Activated CD4-positive, alpha-beta T cell treated with anti-CD3 and anti-CD28 coated beads, Interleukin-2, amount 10 ng/mL, durations not matched to agents 24 days and 14 days (primary cell): ENCODE results near the gene SLC44A4. TPM values are rescaled to one million over a fixed set of nuclear protein-coding genes. Genes with fewer than 3 reads are reported as not detected.
"Not testable (repeated sequence)": the region's sequence is repeated elsewhere in the genome, so short reads cannot be mapped to it uniquely, and the experiment has no call there.

ENCODE experiments used
- DNase-seq: peaks from one replicate; pipeline ENCODE4 v3.0.0; 2022
- H3K27ac Mint-ChIP-seq: one replicate; pipeline ENCODE4 v1.8.0; 2022; ENCODE audit warnings: mild to moderate bottlenecking, mixed read lengths
- H3K27me3 Mint-ChIP-seq: one replicate; pipeline ENCODE4 v1.8.0; 2022; ENCODE audit warnings: mixed read lengths
- H3K36me3 Mint-ChIP-seq: one replicate; pipeline ENCODE4 v1.8.0; 2022; ENCODE audit warnings: low read depth, mild to moderate bottlenecking, mixed read lengths
- H3K4me1 Mint-ChIP-seq: one replicate; pipeline ENCODE4 v1.8.0; 2021; ENCODE audit warnings: mixed read lengths
- H3K4me3 Mint-ChIP-seq: one replicate; pipeline ENCODE4 v1.8.0; 2022; ENCODE audit warnings: mild to moderate bottlenecking, moderate library complexity, mixed read lengths
- H3K9me3 Mint-ChIP-seq: one replicate; pipeline ENCODE4 v1.8.0; 2021; ENCODE audit warnings: mixed read lengths
- intact Hi-C: fragments of 100-400 bp; cut with micrococcal nuclease; formaldehyde crosslinking; loops from one replicate; pipeline ENCODE4 v1.15.1; 2023
- total RNA-seq: library from RNA; stranded (reverse); gene quantifications from 2 replicates; pipeline ENCODE4 v1.2.3, GENCODE V29; 2022

Gene SLC44A4
- total RNA-seq, 1 donor from 2014 or later, result not detected

- H3K27ac Mint-ChIP-seq, H3K9me3 Mint-ChIP-seq, intact Hi-C loops, H3K36me3 Mint-ChIP-seq, H3K4me3 Mint-ChIP-seq, H3K27me3 Mint-ChIP-seq, DNase-seq: not testable (repeated sequence)
- H3K4me1 Mint-ChIP-seq, result peaks cover 11% of the 10 kb centered on the region
These were observed 29.5 kb upstream of the SLC44A4 start for GRCh38 chr6:31908255-31908654.

- H3K9me3 Mint-ChIP-seq, result no peaks in the 10 kb centered on the region
- peaks cover 6% of the 10 kb centered on the region for H3K27me3 Mint-ChIP-seq
These were observed 28.5 kb upstream of the SLC44A4 start for GRCh38 chr6:31907158-31907813.

GRCh38 chr6:31906727-31907126, 27.9 kb upstream of the SLC44A4 start:
- DNase-seq, H3K4me3 Mint-ChIP-seq, H3K36me3 Mint-ChIP-seq, H3K27ac Mint-ChIP-seq, intact Hi-C loops, H3K9me3 Mint-ChIP-seq, H3K27me3 Mint-ChIP-seq: not testable (repeated sequence)
- H3K4me1 Mint-ChIP-seq, result peaks cover 20% of the 10 kb centered on the region

More at GRCh38 chr6:31907158-31907813, 28.5 kb upstream of the SLC44A4 start:
- no peak for DNase-seq
- Mint-ChIP-seq H3K4me1 (peaks cover 20% of the 10 kb centered on the region), H3K27ac (no peak overlapping the region), H3K4me3 (no peak overlapping the region), H3K36me3 (no peaks in the 10 kb centered on the region)
- intact Hi-C loops, result no loop called here

- Mint-ChIP-seq H3K27me3 (peaks cover 6% of the 10 kb centered on the region), H3K36me3 (peaks cover 2% of the 10 kb centered on the region), H3K4me3 (no peak overlapping the region), H3K27ac (no peak overlapping the region), H3K9me3 (no peaks in the 10 kb centered on the region), H3K4me1 (peaks cover 21% of the 10 kb centered on the region)
- intact Hi-C loops, result no loop called here
- DNase-seq, result no peak
These were observed 27.3 kb upstream of the SLC44A4 start for GRCh38 chr6:31906122-31906521.

- DNase-seq, result no peak
- Mint-ChIP-seq H3K4me3 (no peak overlapping the region), H3K4me1 (peaks cover 18% of the 10 kb centered on the region), H3K9me3 (no peaks in the 10 kb centered on the region), H3K27ac (no peak overlapping the region), H3K27me3 (peaks cover 6% of the 10 kb centered on the region), H3K36me3 (peaks cover 2% of the 10 kb centered on the region)
- intact Hi-C loops, result no loop called here
These were observed 26.2 kb upstream of the SLC44A4 start for GRCh38 chr6:31905041-31905440.

- H3K4me1 Mint-ChIP-seq, result peaks cover 26% of the 10 kb centered on the region
- H3K9me3 Mint-ChIP-seq, result no peaks in the 10 kb centered on the region
- no peak overlapping the region for H3K4me3 Mint-ChIP-seq
- intact Hi-C loops, result loop anchor here (2.0 kb wide), 1 partner anchor 55 kb away; the partner anchor contains the start of genes NELFE and SKIC2
- H3K36me3 Mint-ChIP-seq, result peaks cover 4% of the 10 kb centered on the region
- no peak for DNase-seq
- no peak overlapping the region for H3K27ac Mint-ChIP-seq
- peaks cover 6% of the 10 kb centered on the region for H3K27me3 Mint-ChIP-seq
These were observed 25.2 kb upstream of the SLC44A4 start for GRCh38 chr6:31903957-31904356.

GRCh38 chr6:31901953-31902643, 23.3 kb upstream of the SLC44A4 start, which contains the start of gene ZBTB12:
Gene ZBTB12, minus strand, starts transcription at chr6:31902086. Its CDS starts 781 bp downstream, at chr6:31901305.
- peak; percentile 96 for DNase-seq
- H3K36me3 Mint-ChIP-seq, result peaks cover 6% of the 10 kb centered on the region
- H3K4me3 Mint-ChIP-seq, result peak within 1 kb of the TSS; percentile 91
- peaks cover 31% of the 10 kb centered on the region for H3K4me1 Mint-ChIP-seq
- H3K27ac Mint-ChIP-seq, result peak within 1 kb of the TSS; percentile 91
- peaks cover 6% of the 10 kb centered on the region for H3K27me3 Mint-ChIP-seq
- intact Hi-C loops, result loop anchor here (1.0 to 2.0 kb wide), 2 partner anchors 39 to 57 kb away; partner anchors contain the start of genes NELFE and SKIC2
- H3K9me3 Mint-ChIP-seq, result no peaks in the 10 kb centered on the region

GRCh38 chr6:31901415-31901952, 22.7 kb upstream of the SLC44A4 start:
- H3K4me1 Mint-ChIP-seq, result peaks cover 33% of the 10 kb centered on the region
- H3K4me3 Mint-ChIP-seq, result peak overlapping the region; percentile 91
- intact Hi-C loops, result no loop called here
- DNase-seq, result peak; percentile 85
- no peaks in the 10 kb centered on the region for H3K9me3 Mint-ChIP-seq
- peaks cover 6% of the 10 kb centered on the region for H3K36me3 Mint-ChIP-seq
- peaks cover 6% of the 10 kb centered on the region for H3K27me3 Mint-ChIP-seq
- H3K27ac Mint-ChIP-seq, result peak overlapping the region; percentile 11

GRCh38 chr6:31900917-31901414, 22.2 kb upstream of the SLC44A4 start:
- peaks cover 6% of the 10 kb centered on the region for H3K36me3 Mint-ChIP-seq
- H3K4me3 Mint-ChIP-seq, result peak overlapping the region; percentile 91
- peak overlapping the region; percentile 41 for H3K27ac Mint-ChIP-seq
- intact Hi-C loops, result no loop called here
- peaks cover 35% of the 10 kb centered on the region for H3K4me1 Mint-ChIP-seq
- H3K27me3 Mint-ChIP-seq, result peaks cover 6% of the 10 kb centered on the region
- peak; percentile 61 for DNase-seq
- H3K9me3 Mint-ChIP-seq, result no peaks in the 10 kb centered on the region

- H3K36me3 Mint-ChIP-seq, result peaks cover 6% of the 10 kb centered on the region
- H3K27ac Mint-ChIP-seq, result no peak overlapping the region
- no peak overlapping the region for H3K4me3 Mint-ChIP-seq
- DNase-seq, result no peak
- peaks cover 6% of the 10 kb centered on the region for H3K27me3 Mint-ChIP-seq
- H3K4me1 Mint-ChIP-seq, result peaks cover 35% of the 10 kb centered on the region
- H3K9me3 Mint-ChIP-seq, result no peaks in the 10 kb centered on the region
- intact Hi-C loops, result no loop called here
These were observed 21.3 kb upstream of the SLC44A4 start for GRCh38 chr6:31899882-31900722.

- intact Hi-C loops, result no loop called here
- H3K4me1 Mint-ChIP-seq, result peaks cover 35% of the 10 kb centered on the region
- H3K9me3 Mint-ChIP-seq, result no peaks in the 10 kb centered on the region
- no peak for DNase-seq
- H3K36me3 Mint-ChIP-seq, result peaks cover 8% of the 10 kb centered on the region
- peak overlapping the region; percentile 57 for H3K4me3 Mint-ChIP-seq
- peaks cover 6% of the 10 kb centered on the region for H3K27me3 Mint-ChIP-seq
- H3K27ac Mint-ChIP-seq, result no peak overlapping the region
These were observed 20.4 kb upstream of the SLC44A4 start for GRCh38 chr6:31899215-31899614.

GRCh38 chr6:31898383-31899011, 19.7 kb upstream of the SLC44A4 start:
- Mint-ChIP-seq H3K36me3 (peaks cover 10% of the 10 kb centered on the region), H3K4me3 (peak overlapping the region; percentile 97), H3K27ac (peak overlapping the region; percentile 94), H3K27me3 (peaks cover 4% of the 10 kb centered on the region), H3K9me3 (no peaks in the 10 kb centered on the region), H3K4me1 (peaks cover 37% of the 10 kb centered on the region)
- DNase-seq, result peak; percentile 76
- intact Hi-C loops, result no loop called here
